Measurements from ENCODE around the gene MAPK10. TPM values are rescaled to one million over a fixed set of nuclear protein-coding genes. Genes with fewer than 3 reads are reported as not detected.

Gene MAPK10
- total RNA-seq, 6 experiments from 2014 or later = 0.74 to 1.9 (median 1.6) TPM

DNA sequence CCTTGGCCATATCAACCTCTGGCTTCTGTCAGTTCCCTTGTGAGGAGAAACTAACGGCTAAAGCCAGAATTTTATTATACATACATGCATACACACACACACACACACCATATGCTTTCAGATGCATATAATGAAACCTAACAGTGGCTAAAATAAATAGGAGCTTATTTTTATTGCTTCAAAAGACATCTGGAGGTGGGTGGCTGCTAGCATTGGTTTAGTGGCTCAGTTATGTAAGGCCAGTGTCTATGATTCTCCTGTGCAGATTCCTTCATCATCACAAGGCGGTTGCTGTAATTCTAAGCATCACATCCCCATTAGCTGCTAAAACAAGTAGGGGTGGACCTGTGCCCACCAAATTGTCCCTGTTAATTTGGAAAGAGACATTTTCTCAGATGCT is 110.8 kb downstream of the MAPK10 start:
- DNase-seq = no peak
- Histone ChIP-seq H3K36me3 (no peaks in the 10 kb centered on the region), H3K27ac (no peak overlapping the region), H3K9me3 (no peaks in the 10 kb centered on the region), H3K27me3 (no peaks in the 10 kb centered on the region), H3K4me3 (no peak overlapping the region), H3K4me1 (no peaks in the 10 kb centered on the region)
- intact Hi-C loops (cut with DNase I) = no loop called here
- ATAC-seq = no peak
- 60% methylated on average over 2 of the region's 2 CpGs for WGBS (ENCODE audit: insufficient coverage, low coverage, low lambda C conversion rate, missing lambda C conversion rate)
- TF ChIP-seq, protein P1, sequence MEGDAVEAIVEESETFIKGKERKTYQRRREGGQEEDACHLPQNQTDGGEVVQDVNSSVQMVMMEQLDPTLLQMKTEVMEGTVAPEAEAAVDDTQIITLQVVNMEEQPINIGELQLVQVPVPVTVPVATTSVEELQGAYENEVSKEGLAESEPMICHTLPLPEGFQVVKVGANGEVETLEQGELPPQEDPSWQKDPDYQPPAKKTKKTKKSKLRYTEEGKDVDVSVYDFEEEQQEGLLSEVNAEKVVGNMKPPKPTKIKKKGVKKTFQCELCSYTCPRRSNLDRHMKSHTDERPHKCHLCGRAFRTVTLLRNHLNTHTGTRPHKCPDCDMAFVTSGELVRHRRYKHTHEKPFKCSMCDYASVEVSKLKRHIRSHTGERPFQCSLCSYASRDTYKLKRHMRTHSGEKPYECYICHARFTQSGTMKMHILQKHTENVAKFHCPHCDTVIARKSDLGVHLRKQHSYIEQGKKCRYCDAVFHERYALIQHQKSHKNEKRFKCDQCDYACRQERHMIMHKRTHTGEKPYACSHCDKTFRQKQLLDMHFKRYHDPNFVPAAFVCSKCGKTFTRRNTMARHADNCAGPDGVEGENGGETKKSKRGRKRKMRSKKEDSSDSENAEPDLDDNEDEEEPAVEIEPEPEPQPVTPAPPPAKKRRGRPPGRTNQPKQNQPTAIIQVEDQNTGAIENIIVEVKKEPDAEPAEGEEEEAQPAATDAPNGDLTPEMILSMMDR (IDR thresholded peaks at IDR 0.05) = no peak

DNA sequence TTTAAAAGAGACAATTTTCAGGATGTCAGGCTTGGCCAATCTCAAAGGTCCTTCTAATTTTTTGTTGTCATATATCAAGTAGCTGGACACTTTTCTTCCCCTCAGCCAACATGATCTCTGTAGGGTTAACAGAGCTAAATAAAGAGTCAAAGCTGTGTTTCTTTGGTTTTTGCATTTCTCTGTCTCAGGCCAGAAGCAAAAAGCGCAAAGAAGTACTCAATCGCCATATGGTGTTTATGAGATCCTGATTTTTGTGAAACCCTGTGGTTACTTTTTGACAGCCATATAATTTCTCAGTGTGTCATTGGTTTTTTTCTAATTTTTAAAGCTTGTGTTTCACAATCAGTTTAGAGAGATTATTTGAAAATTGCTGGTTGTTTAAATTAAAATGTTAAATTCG is 111.9 kb downstream of the MAPK10 start:
- DNase-seq (no peak), ATAC-seq (no peak)
- Histone ChIP-seq H3K27ac (no peak overlapping the region), H3K36me3 (no peaks in the 10 kb centered on the region), H3K9me3 (no peaks in the 10 kb centered on the region), H3K4me1 (no peaks in the 10 kb centered on the region), H3K4me3 (no peak overlapping the region), H3K27me3 (no peaks in the 10 kb centered on the region)
- WGBS (ENCODE audit: insufficient coverage, low coverage, low lambda C conversion rate, missing lambda C conversion rate) = 63% methylated on average over 3 of the region's 3 CpGs
- intact Hi-C loops (cut with DNase I) = no loop called here
- TF ChIP-seq, protein P1 (IDR thresholded peaks at IDR 0.05) = no peak
- no peak for TF ChIP-seq POLR2A (IDR thresholded peaks at IDR 0.05)

DNA sequence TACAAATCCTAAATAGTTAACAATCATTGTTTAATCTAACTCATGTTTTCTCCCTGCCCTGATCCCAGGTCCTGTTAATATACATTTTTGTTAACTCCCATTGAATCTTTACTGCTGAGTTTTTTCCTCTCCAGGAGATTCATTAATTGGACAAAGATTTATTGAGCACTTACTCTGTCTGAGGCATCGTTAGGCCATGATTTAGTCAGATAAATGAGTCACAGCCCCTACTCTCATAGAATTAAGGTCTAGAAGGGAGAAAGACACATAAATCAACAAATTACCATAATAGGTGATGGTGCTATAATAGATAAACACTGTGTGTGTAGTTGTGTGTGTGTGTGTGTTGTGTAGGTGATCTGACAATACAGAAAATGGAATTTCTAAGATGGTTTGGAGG is 112.5 kb downstream of the MAPK10 start:
- Histone ChIP-seq H3K4me3 (no peak overlapping the region), H3K27ac (no peak overlapping the region), H3K36me3 (no peaks in the 10 kb centered on the region), H3K4me1 (no peaks in the 10 kb centered on the region), H3K27me3 (no peaks in the 10 kb centered on the region), H3K9me3 (no peaks in the 10 kb centered on the region)
- 11% methylated on average over 1 of the region's 1 CpG for WGBS (ENCODE audit: insufficient coverage, low coverage, low lambda C conversion rate, missing lambda C conversion rate)
- TF ChIP-seq, protein P1 (IDR thresholded peaks at IDR 0.05) = no peak
- TF ChIP-seq POLR2A (IDR thresholded peaks at IDR 0.05) = no peak
- no peak for ATAC-seq
- no peak for DNase-seq
- intact Hi-C loops (cut with DNase I) = no loop called here

DNA sequence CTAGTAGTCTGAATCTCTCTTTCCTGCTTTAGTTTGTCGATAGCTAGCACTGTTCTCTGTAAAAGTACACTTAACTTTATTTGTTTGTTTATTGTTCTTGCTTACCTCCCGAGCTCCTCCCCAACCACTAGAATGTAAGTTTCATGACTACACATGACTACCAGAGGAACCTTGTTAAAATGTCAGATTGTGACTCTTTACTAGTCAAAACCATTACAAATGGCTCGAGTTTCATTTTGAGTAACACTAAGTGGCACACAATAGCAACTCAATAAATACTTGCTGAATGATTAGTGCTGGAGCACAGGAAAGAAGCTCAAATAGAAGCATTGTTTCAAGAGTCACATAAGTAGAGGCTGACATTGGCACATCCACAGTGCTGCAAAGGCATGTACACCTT is 116.1 kb downstream of the MAPK10 start:
- Histone ChIP-seq H3K9me3 (no peaks in the 10 kb centered on the region), H3K36me3 (no peaks in the 10 kb centered on the region), H3K27ac (no peak overlapping the region), H3K4me3 (no peak overlapping the region), H3K27me3 (no peaks in the 10 kb centered on the region), H3K4me1 (no peaks in the 10 kb centered on the region)
- WGBS (ENCODE audit: insufficient coverage, low coverage, low lambda C conversion rate, missing lambda C conversion rate) = 52% methylated on average over 3 of the region's 3 CpGs
- intact Hi-C loops (cut with DNase I) = no loop called here
- ATAC-seq = no peak
- TF ChIP-seq, protein P1 (IDR thresholded peaks at IDR 0.05) = no peak
- no peak for TF ChIP-seq POLR2A (IDR thresholded peaks at IDR 0.05)
- no peak for DNase-seq

DNA sequence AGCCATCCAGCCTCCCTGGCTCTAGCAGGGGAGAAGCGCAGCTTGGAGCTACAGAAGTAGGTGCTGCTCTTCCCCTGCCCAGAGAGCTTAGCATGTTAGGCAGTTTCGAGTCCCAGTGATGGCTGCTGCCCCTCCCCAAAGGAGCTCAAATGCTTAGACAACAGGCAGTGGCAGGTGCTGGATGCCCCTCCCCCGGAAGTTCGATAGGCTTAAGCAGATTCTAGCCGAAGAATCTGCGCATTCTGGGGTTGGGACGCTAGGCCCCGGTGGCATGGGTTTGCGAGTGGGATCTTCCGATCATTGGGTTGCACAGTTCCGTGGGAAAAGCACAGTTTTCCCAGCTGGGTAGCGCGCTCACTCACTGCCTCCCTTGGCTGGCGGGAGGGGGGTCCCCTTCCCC is 117.2 kb downstream of the MAPK10 start:
- 40% methylated on average over 1 of the region's 14 CpGs for WGBS (ENCODE audit: insufficient coverage, low coverage, low lambda C conversion rate, missing lambda C conversion rate)
- DNase-seq (no peak), ATAC-seq (no peak)
- Histone ChIP-seq H3K4me1 (no peaks in the 10 kb centered on the region), H3K36me3 (no peaks in the 10 kb centered on the region), H3K27me3 (no peaks in the 10 kb centered on the region), H3K4me3 (no peak overlapping the region), H3K27ac (no peak overlapping the region), H3K9me3 (no peaks in the 10 kb centered on the region)
- no peak for TF ChIP-seq POLR2A (IDR thresholded peaks at IDR 0.05)
- TF ChIP-seq, protein P1 (IDR thresholded peaks at IDR 0.05) = no peak
- intact Hi-C loops (cut with DNase I) = no loop called here
